Thoracic aorta (tissue), 2 donors: ENCODE results near the gene DGKH. TPM values are rescaled to one million over a fixed set of nuclear protein-coding genes. Genes with fewer than 3 reads are reported as not detected.

ENCODE experiments used
- ATAC-seq: fragments of 150-250 bp; one replicate; pipeline ENCODE4 v1.8.0; 2017; ENCODE audit warnings: low read depth; ENCODE audit not compliant: insufficient number of reproducible peaks, low FRiP score
- DNase-seq: peaks from one replicate; pipeline ENCODE4 v3.0.0-alpha.2; 2020; ENCODE audit warnings: low spot score
- H3K27ac ChIP-seq, 2 donors: fragments of 200-600 bp; sonication (generic); 1 replicate in 1 of 2; 2 replicates in 1 of 2; pipeline ENCODE4 v1.5.1; 2016; ENCODE audit warnings: mild to moderate bottlenecking in 2 of 2, moderate library complexity in 2 of 2
- H3K27me3 ChIP-seq: fragments of 200-600 bp; sonication (generic); replicated peaks from 2 replicates; pipeline ENCODE4 v1.6.0; 2016; ENCODE audit warnings: mild to moderate bottlenecking; ENCODE audit not compliant: insufficient read depth
- H3K36me3 ChIP-seq: fragments of 200-600 bp; sonication (generic); one replicate; pipeline ENCODE4 v1.5.1; 2016
- H3K4me1 ChIP-seq, 2 donors: fragments of 200-600 bp; sonication (generic); 1 replicate in 1 of 2; 2 replicates in 1 of 2; pipeline versions ENCODE4 v1.5.1 to v1.6.0; 2016; ENCODE audit warnings: low read depth in 2 of 2, mild to moderate bottlenecking in 1 of 2; ENCODE audit not compliant: control insufficient read depth in 1 of 2
- H3K4me3 ChIP-seq: fragments of 200-600 bp; sonication (generic); 2 replicates; pipeline ENCODE4 v1.5.1; 2016; ENCODE audit warnings: mild to moderate bottlenecking
- H3K9me3 ChIP-seq: fragments of 200-600 bp; sonication (generic); 2 replicates; pipeline ENCODE4 v1.5.1; 2016
- CTCF ChIP-seq: fragments of 200-600 bp; sonication (generic); IDR thresholded peaks from one replicate; pipeline ENCODE4 v1.5.1; 2019; ENCODE audit warnings: antibody characterized with exemption
- total RNA-seq, 2 donors: library from RNA; depleted of rRNA; stranded (reverse); fragments of >200 nt; gene quantifications; one replicate each; pipeline versions ENCODE4 v1.1.0 to v1.2.3, GENCODE V29; 2016

Gene DGKH
- total RNA-seq, 2 donors from 2014 or later, result 18.3 to 37.8 TPM

DNA sequence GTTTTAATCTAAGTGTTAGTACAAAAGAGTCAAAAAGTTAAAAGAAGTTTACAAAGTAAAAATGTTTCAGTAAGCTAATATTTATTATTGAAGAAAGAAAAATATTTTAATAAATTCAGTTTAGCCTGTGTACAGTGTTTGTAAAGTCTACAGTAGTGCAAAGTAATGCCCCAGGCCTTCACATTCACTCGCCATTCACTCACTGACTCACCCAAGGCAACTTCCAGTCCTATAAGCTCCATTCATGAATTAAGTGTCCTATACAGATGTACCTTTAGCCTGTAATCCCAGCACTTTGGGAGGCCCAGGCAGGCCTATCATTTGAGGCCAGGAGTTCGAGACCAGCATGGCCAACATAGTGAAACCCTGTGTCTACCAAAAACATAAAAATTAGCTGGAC is 199.4 kb downstream of the DGKH start:
- H3K4me3 ChIP-seq, result no peak overlapping the region
- DNase-seq (no peak), ATAC-seq (no peak)
- no peaks in the 10 kb centered on the region for H3K27me3 ChIP-seq
- TF ChIP-seq CTCF, result no peak
- H3K4me1 ChIP-seq, result no peaks in the 10 kb centered on the region
- H3K27ac ChIP-seq, result no peak overlapping the region
- H3K9me3 ChIP-seq, result no peaks in the 10 kb centered on the region
- no peaks in the 10 kb centered on the region for H3K36me3 ChIP-seq

- DNase-seq (no peak), ATAC-seq (no peak)
- H3K4me3 ChIP-seq, result peak overlapping the region; percentile 9
Observed at GRCh38 chr13:42255886-42256285, 207.4 kb downstream of the DGKH start.

DNA sequence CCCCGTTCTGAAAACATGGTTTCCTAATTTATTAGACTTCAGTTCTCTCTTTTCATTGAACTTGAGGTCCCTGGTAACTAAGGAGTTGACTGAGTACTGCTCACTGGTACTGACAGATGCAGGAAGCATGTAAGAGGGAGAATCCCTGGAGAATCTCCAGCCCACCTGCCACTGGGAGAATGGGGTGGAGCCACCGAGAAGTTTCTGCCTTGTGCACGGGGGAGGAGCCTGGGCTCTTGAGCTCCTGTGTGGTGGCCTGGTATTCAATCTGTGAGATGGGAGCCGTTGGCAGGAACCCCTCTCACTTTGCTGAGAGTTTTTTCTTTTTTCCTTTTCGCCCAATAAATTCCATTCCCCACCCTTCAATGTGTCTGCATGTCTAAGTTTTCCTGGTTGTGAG is 210.3 kb downstream of the DGKH start:
- H3K27ac ChIP-seq, result no peak overlapping the region
- H3K4me1 ChIP-seq, result peaks cover 0 to 11% of the 10 kb centered on the region in 2 donors
- no peak for TF ChIP-seq CTCF
- no peak for ATAC-seq
- DNase-seq, result no peak
- no peaks in the 10 kb centered on the region for H3K27me3 ChIP-seq
- H3K4me3 ChIP-seq, result no peak overlapping the region
- no peaks in the 10 kb centered on the region for H3K36me3 ChIP-seq
- H3K9me3 ChIP-seq, result no peaks in the 10 kb centered on the region

More at GRCh38 chr13:42255886-42256285, 207.4 kb downstream of the DGKH start:
- Histone ChIP-seq H3K9me3 (no peaks in the 10 kb centered on the region), H3K36me3 (no peaks in the 10 kb centered on the region), H3K27me3 (no peaks in the 10 kb centered on the region), H3K27ac (no peak overlapping the region), H3K4me1 (peaks cover 0 to 11% of the 10 kb centered on the region in 2 donors)
- TF ChIP-seq CTCF, result no peak

DNA sequence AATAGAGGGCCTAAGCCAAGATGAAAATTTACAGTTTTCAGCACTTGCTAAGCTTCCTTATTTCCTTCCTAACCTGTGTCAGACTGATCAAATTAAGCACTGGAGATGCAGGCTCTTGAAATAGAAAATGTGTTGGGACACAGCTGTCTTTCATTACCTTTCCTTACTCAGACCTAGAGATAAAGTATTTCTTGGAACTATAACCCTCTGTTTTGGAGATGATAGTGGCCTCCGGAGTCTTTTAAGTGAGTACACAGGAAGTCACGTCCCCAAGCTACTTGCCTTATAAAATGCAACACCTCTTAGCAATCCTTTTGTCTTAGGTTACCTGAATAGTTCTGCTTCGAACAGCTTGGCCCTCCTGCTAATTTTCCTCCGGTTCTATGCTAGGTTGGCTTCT is 211.1 kb downstream of the DGKH start:
- no peaks in the 10 kb centered on the region for H3K9me3 ChIP-seq
- H3K4me1 ChIP-seq, result peaks cover 0 to 11% of the 10 kb centered on the region in 2 donors
- no peaks in the 10 kb centered on the region for H3K27me3 ChIP-seq

GRCh38 chr13:42260903-42261654 is 212.6 kb downstream of the DGKH start:
- no peak for ATAC-seq
- Histone ChIP-seq H3K4me1 (peaks cover 0 to 2% of the 10 kb centered on the region in 2 donors), H3K36me3 (no peaks in the 10 kb centered on the region), H3K9me3 (no peaks in the 10 kb centered on the region), H3K4me3 (no peak overlapping the region), H3K27ac (no peak overlapping the region), H3K27me3 (no peaks in the 10 kb centered on the region)
- no peak for DNase-seq
- TF ChIP-seq CTCF, result no peak

More for the DNA sequence above, 211.1 kb downstream of the DGKH start:
- DNase-seq (no peak), ATAC-seq (no peak)
- Histone ChIP-seq H3K27ac (no peak overlapping the region), H3K36me3 (no peaks in the 10 kb centered on the region), H3K4me3 (no peak overlapping the region)
- TF ChIP-seq CTCF, result no peak
